ENCODE measurements around the gene TBC1D4.
"Not testable (repeated sequence)": the region's sequence is repeated elsewhere in the genome, so short reads cannot be mapped to it uniquely, and the experiment has no call there.

The TBC1D4 gene

DNA sequence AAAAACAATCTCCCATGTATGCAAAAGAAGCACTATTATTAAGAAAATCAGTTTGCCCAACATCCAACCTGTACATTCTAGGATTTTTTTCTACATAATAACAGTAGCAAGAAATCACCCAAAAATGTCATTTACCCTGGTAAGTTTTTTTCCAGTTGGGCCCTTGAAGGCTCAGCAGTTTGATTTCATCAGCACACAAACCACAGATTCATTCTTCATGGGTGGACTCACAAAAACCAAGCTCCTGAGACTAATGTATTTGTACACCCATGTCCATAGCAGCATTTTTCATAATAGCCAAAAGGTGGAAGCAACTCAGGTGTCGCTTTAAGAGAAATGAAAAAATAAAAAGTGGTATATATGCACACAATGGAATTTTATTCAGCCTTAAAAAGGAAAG, 210.1 kb downstream of the TBC1D4 start:
- DNase-seq (ENCODE audit: low read depth in 2 of 2), result no peak

DNA sequence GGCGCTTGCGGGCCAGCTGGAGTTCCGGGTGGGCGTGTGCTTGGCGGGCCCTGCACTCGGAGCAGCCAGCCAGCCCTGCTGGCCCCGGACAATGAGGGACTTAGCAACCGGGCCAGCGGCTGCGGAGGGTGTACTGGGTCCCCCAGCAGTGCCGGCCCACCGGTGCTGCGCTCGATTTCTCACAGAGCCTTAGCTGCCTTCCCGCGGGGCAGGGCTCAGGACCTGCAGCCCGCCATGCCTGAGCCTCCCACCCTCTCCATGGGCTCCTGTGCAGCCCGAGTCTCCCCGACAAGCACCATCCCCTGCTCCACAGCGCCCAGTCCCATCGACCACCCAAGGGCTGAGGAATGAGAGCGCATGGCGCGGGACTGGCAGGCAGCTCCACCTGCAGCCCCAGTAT, 213.5 kb downstream of the TBC1D4 start:
- not testable (repeated sequence) for DNase-seq (ENCODE audit: low read depth in 2 of 2)

DNA sequence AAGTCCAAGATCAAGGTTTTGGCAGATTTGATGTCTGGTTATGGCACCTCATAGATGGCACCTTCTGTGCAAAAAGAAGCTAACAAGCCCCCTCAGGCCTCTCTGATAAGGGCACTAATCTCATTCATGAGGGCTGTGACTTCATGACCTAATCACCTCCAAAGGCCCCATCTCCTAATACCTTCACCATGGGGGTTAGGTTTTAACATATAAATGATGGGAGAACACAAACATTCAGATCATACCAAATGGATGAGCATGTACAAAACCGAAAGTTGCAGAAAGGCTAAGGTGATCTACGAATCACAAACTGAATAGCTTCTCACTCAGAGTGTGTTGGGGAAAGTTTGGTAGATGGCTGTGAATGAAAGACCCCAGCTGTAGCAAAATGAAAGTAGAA, 217.4 kb downstream of the TBC1D4 start:
- no peak for DNase-seq (ENCODE audit: low read depth in 2 of 2)

DNA sequence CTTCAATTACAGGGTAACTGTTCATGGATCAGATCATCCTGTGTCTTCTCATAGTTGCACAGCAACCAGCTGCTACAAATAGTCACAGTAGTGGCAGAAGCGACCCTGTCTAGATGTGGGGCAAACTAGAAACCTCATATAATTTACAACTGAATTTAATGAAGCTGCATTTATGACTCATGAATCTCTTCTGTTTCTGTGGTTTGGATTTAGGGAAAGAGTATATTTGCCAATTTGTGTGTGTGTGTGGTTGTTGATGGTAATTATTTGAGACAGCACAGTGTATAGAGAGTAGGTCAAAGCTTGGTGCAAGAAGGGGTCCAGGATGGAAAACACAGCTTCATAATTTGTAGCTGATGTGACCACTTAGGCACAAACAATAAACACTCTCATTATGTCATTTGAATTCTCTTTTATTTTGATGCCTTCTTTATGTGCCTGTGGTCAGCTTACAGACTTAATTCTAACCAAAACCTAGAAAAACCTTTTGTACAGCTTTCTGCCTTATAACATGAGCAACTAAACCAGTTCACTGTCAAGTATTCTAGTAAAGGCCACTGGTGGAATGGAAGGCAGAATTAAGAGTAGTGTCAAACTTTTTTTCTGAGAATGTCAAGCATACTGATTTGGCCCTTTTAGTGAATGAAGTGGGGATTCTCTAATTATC, 218.1 kb downstream of the TBC1D4 start:
- DNase-seq (ENCODE audit: low read depth in 2 of 2), result no peak

DNA sequence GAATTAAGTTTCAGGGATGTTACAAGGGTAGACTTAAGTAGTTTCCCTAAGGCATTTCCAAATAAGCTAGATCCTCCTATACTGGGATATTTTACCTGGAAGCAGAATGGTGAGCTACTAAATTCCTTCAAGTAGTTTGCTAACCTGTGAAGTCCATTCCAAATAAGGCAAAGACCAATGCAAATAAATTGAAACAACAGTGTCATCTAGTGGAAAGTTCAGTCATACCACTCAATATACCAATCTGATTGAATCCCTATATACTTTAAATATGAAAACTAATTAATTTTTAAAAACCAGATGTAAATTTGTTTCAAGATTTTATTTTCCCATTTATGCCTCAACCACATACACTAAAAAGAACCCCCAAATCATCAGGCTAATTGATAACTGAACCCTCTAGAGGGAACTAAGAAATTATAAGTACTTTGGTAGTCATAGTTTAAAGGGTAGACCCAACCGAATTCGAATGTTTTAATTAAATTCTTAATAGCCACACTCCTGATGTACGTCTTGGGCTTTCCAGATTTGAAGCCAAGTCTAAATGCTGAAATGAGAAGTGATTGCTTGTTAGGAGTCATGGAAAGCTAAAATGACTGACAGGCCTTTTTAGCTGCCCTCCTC, 223.7 kb downstream of the TBC1D4 start:
- no peak for DNase-seq (ENCODE audit: low read depth in 2 of 2)

DNA sequence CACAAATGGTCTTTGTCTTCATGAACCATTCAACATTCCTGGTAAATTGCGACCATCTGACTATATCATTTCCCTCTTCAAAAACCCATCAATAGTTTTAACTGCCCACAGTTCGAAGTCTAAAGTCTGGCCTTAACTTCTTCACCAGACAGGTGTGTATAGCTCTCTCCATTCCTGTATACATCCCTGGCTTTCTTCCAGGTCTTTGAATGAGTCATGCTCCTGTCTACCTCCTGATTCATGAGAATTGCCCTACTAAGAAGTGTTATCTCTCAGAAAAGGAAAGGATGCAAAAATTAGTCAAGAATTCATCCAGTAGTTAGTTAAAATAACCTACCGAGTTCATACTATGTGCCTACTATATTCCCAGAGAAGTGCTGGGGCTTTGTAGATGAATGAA, 225.0 kb downstream of the TBC1D4 start:
- DNase-seq (ENCODE audit: low read depth in 2 of 2), result no peak

DNA sequence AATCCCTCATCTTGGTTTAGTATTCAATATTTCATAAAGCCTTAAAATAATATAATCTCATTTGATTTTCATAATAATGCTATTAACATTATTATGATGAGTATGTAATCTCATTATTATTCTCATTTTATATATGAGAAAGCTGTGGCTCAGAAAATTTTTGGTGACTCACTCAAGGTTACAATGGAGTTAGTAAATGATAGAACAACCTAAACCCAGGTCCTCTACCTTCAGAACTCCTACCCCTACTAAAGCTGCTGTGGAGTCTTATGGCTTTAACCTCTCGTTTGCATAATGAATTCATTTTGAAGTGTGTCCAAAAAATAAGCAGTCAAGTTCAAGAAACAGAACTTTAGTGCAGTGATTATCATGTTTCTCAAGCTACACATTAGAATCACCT, 226.3 kb downstream of the TBC1D4 start:
- no peak for DNase-seq (ENCODE audit: low read depth in 2 of 2)

DNA sequence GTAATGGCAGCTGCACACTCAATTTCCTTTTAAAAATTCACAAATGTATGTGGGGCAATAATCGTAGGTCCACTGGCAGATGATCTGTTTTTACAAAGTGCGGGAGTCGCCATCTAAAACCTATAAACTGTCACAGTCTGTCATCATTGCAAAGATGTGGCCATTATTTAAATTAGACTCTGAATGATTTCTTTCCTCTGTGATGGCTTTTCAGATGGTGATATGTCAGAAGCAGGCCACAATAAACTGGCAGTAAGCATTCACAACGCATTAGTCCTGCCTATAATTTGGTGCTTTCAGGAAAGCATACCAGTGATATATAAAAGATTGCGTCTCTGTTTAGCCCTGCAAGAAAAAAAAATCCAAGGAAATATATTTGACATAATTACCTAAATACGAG, 226.8 kb downstream of the TBC1D4 start:
- DNase-seq (ENCODE audit: low read depth in 2 of 2), result no peak

DNA sequence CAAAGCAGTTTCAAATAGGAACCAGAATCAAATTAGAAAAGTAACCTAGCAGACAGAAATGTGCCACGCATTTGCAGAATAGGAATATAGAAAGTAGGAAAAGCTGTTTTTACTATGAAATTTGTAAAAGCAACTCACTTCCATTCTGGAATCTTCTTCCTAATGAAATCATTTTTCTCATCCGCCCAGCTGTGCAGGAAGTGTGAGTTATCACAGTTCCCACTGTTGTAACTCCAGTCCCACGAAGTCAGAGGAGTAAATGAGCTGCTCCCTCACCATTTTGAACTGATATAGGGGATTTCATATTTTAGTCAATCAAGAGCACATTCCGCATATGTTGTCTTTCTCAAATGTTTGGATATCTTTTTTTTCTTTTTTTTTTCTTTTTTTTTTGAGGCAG, 230.8 kb downstream of the TBC1D4 start:
- DNase-seq (ENCODE audit: low read depth in 2 of 2), result no peak

DNA sequence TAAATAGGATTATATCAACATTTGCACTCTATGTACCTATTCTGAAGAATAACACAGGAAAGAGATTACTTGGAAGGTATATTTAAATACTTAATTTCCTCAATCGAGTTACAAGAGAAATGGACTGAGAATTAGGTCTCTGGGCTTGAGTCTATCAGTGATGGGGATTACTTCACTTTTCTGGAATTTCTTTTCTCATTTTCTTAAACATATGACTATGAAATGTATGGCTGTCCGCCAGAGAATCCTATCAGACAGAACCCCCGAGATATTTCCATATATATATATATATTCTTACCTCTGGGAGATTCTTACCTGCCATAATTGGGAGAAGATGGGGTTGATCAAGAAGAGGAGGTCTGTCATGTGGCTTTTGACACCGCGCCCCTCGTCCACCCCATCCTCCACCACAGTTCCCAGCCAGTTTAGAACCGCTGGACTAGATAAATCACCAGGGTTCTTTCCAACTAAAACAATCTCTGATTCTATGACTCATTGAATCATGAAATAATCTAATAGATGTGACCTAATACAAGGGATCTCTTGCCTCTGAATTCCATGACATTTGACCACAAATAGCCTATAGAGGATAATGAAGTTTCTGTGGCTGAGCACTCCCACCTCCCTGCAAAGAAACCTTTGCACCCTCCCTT, 231.3 kb downstream of the TBC1D4 start:
- no peak for DNase-seq (ENCODE audit: low read depth in 2 of 2)

DNA sequence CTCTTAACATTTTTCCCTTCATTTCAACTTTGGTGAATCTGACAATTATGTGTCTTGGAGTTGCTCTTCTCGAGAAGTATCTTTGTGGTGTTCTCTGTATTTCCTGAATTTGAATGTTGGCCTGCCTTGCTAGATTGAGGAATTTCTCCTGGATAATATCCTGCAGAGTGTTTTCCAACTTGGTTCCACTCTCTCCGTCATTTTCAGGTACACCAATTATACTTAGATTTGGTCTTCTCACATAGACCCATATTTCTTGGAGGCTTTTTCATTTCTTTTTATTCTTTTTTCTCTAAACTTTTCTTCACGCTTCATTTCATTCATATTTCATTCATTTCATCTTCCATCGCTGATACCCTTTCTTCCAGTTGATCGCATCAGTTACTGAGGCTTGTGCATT, 236.4 kb downstream of the TBC1D4 start:
- DNase-seq (ENCODE audit: low read depth in 2 of 2), result not testable (repeated sequence)

DNA sequence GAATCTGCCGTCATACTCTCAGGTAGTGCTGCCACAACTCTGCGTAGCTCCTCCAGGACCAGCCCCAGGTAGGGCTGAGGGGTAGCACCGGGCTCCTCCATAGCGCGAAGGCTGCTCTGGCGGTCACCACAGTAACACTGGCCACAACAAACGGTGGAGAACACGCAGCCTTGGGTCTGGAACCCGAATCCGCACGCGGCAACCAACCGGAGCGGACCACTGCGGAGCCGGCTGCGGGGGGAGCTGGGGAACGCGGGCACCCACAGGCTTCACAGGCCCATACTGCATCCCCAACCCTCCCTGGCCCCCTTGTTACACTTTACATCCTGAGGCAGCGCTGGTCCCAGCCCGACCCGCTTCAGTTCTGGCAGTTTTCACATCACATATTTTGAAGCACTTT, 241.7 kb downstream of the TBC1D4 start:
- DNase-seq (ENCODE audit: low read depth in 2 of 2), result not testable (repeated sequence)

DNA sequence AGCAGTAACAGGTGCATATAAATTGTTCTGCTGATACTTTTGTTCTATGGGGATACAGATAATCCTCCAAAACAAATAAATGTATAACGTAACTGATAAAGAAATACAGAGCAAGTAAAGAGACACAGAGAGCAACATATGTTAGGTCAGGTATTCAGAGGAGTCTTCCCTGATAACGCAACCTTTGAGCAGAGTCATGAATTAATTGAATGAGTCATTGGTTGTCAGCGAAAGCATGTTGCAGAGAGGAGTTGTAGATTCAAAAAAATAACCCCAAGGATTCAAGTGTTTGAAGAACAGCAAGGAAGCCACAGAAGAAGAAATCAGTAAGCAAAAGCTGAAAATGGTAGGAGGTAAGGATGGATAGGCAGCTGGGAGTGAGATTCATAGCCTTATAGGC, 245.2 kb downstream of the TBC1D4 start:
- no peak for DNase-seq (ENCODE audit: low read depth in 2 of 2)

Data from stimulated activated CD4-positive, alpha-beta T cell treated with anti-CD3 and anti-CD28 coated beads, Interleukin-4, amount 100 ng/mL, for 48 hours (primary cell).